H9 (cell line): Measurements from ENCODE around the gene MTNR1A. TPM values are rescaled to one million over a fixed set of nuclear protein-coding genes. Genes with fewer than 3 reads are reported as not detected.

Experiments
- DNase-seq: peaks from one replicate; pipeline ENCODE4 v3.0.0-alpha.2; 2017
- H2AFZ ChIP-seq: one replicate; pipeline ENCODE4 v1.6.1; 2013; ENCODE audit warnings: mild to moderate bottlenecking, low read length, control low read depth, moderate library complexity
- H2AK5ac ChIP-seq: 2 replicates; pipeline ENCODE4 v1.6.1; 2013; ENCODE audit warnings: low read length, control low read depth, mixed read lengths; ENCODE audit not compliant: insufficient read length
- H2BK120ac ChIP-seq: one replicate; pipeline ENCODE4 v1.6.1; 2013; ENCODE audit warnings: low read depth, mild to moderate bottlenecking, low read length, control low read depth, inconsistent platforms; ENCODE audit not compliant: poor library complexity, severe bottlenecking
- H2BK12ac ChIP-seq: 2 replicates; pipeline ENCODE4 v1.6.1; 2013; ENCODE audit warnings: low read length, control low read depth, mixed read lengths, low read depth; ENCODE audit not compliant: insufficient read length
- H2BK15ac ChIP-seq: 2 replicates; pipeline ENCODE4 v1.6.1; 2013; ENCODE audit warnings: low read depth, low read length, control low read depth
- H2BK20ac ChIP-seq: one replicate; pipeline ENCODE4 v1.6.1; 2013; ENCODE audit warnings: low read depth, mild to moderate bottlenecking, low read length, control low read depth, inconsistent platforms; ENCODE audit not compliant: poor library complexity, severe bottlenecking
- H2BK5ac ChIP-seq: 2 replicates; pipeline ENCODE4 v1.6.1; 2013; ENCODE audit warnings: low read length, control low read depth, mixed read lengths; ENCODE audit not compliant: insufficient read length
- H3K14ac ChIP-seq: 2 replicates; pipeline ENCODE4 v1.6.1; 2013; ENCODE audit warnings: low read length, control low read depth; ENCODE audit not compliant: insufficient read depth
- H3K18ac ChIP-seq: 2 replicates; pipeline ENCODE4 v1.6.1; 2013; ENCODE audit warnings: low read depth, mild to moderate bottlenecking, mixed read lengths, low read length, control low read depth; ENCODE audit not compliant: insufficient read length
- H3K23ac ChIP-seq: 2 replicates; pipeline ENCODE4 v1.6.1; 2013; ENCODE audit warnings: low read length, control low read depth, mixed read lengths, low read depth; ENCODE audit not compliant: insufficient read length
- H3K23me2 ChIP-seq: 2 replicates; pipeline ENCODE4 v1.6.1; 2013; ENCODE audit warnings: low read depth, mild to moderate bottlenecking, mixed read lengths, low read length, control low read depth; ENCODE audit not compliant: insufficient read length, poor library complexity, severe bottlenecking
- H3K27ac ChIP-seq: 2 replicates; pipeline ENCODE4 v1.5.1; 2013; ENCODE audit warnings: low read length, control low read depth, mixed read lengths, low read depth; ENCODE audit not compliant: insufficient read length
- H3K27me3 ChIP-seq: 2 replicates; pipeline ENCODE4 v1.6.1; 2013; ENCODE audit warnings: low read length, control low read depth, inconsistent platforms; ENCODE audit not compliant: insufficient read depth
- H3K4ac ChIP-seq: 2 replicates; pipeline ENCODE4 v1.6.1; 2013; ENCODE audit warnings: low read depth, mild to moderate bottlenecking, control low read depth, inconsistent platforms, low read length, moderate library complexity
- H3K4me1 ChIP-seq: 2 replicates; pipeline ENCODE4 v1.6.1; 2013; ENCODE audit warnings: low read length, control low read depth, inconsistent platforms; ENCODE audit not compliant: insufficient read depth
- H3K4me2 ChIP-seq: 2 replicates; pipeline ENCODE4 v1.6.1; 2013; ENCODE audit warnings: low read length, control low read depth, mixed read lengths; ENCODE audit not compliant: insufficient read length, insufficient read depth
- H3K56ac ChIP-seq: 2 replicates; pipeline ENCODE4 v1.6.1; 2013; ENCODE audit warnings: low read depth, mild to moderate bottlenecking, mixed read lengths, low read length, control low read depth; ENCODE audit not compliant: insufficient read length
- H3K79me1 ChIP-seq: 2 replicates; pipeline ENCODE4 v1.6.1; 2013; ENCODE audit warnings: low read depth, mild to moderate bottlenecking, moderate library complexity, low read length, control low read depth, inconsistent platforms; ENCODE audit not compliant: insufficient read depth, poor library complexity, severe bottlenecking
- H3K79me2 ChIP-seq: 2 replicates; pipeline ENCODE4 v1.6.1; 2013; ENCODE audit warnings: low read length, control low read depth, inconsistent platforms; ENCODE audit not compliant: insufficient read depth
- H3K9ac ChIP-seq: 2 replicates; pipeline ENCODE4 v1.6.1; 2013; ENCODE audit warnings: low read length, control low read depth, mixed read lengths; ENCODE audit not compliant: insufficient read length; ENCODE audit errors: extremely low read depth
- H3K9me3 ChIP-seq: one replicate; pipeline ENCODE4 v1.6.1; 2013; ENCODE audit warnings: low read depth, low read length, inconsistent platforms; ENCODE audit not compliant: control insufficient read depth
- H3T11ph ChIP-seq: one replicate; pipeline ENCODE4 v1.6.1; 2013; ENCODE audit warnings: mild to moderate bottlenecking, low read length, control low read depth, inconsistent platforms
- H4K20me1 ChIP-seq: one replicate; pipeline ENCODE4 v1.6.1; 2013; ENCODE audit not compliant: control insufficient read depth, insufficient read length, insufficient read depth
- H4K5ac ChIP-seq: 2 replicates; pipeline ENCODE4 v1.6.1; 2013; ENCODE audit warnings: low read depth, mild to moderate bottlenecking, mixed read lengths, low read length, control low read depth; ENCODE audit not compliant: insufficient read length
- H4K8ac ChIP-seq: replicated peaks from 2 replicates; pipeline ENCODE4 v1.6.1; 2013; ENCODE audit warnings: low read length, control low read depth, mixed read lengths, low read depth; ENCODE audit not compliant: insufficient read length
- H4K91ac ChIP-seq: 2 replicates; pipeline ENCODE4 v1.6.1; 2013; ENCODE audit warnings: low read depth, mild to moderate bottlenecking, moderate library complexity, mixed read lengths, low read length, control low read depth; ENCODE audit not compliant: insufficient read length
- H3K27ac Mint-ChIP-seq, 3 experiments: 2 replicates in 2 of 3; 3 replicates in 1 of 3; pipeline ENCODE4 v1.8.0; 2020 to 2021; ENCODE audit warnings: mixed read lengths in 3 of 3, mild to moderate bottlenecking in 1 of 3, moderate library complexity in 1 of 3
- H3K27me3 Mint-ChIP-seq: 2 replicates; pipeline ENCODE4 v1.8.0; 2021; ENCODE audit warnings: low read depth, mild to moderate bottlenecking, moderate library complexity, mixed read lengths
- H3K36me3 Mint-ChIP-seq, 3 experiments: 2 replicates in 2 of 3; 3 replicates in 1 of 3; pipeline ENCODE4 v1.8.0; 2020 to 2021; ENCODE audit warnings: low read depth in 3 of 3, mixed read lengths in 3 of 3; ENCODE audit not compliant: insufficient read depth in 1 of 3
- H3K4me1 Mint-ChIP-seq, 2 experiments: 2 replicates each; pipeline ENCODE4 v1.8.0; 2020; ENCODE audit warnings: mixed read lengths in 2 of 2
- H3K4me3 Mint-ChIP-seq, 2 experiments: 2 replicates in 1 of 2; 3 replicates in 1 of 2; pipeline ENCODE4 v1.8.0; 2020 to 2021; ENCODE audit warnings: mild to moderate bottlenecking in 2 of 2, mixed read lengths in 2 of 2, moderate library complexity in 1 of 2
- H3K9me3 Mint-ChIP-seq, 2 experiments: 2 replicates in 1 of 2; 3 replicates in 1 of 2; pipeline ENCODE4 v1.8.0; 2020; ENCODE audit warnings: mild to moderate bottlenecking in 2 of 2, mixed read lengths in 2 of 2, moderate library complexity in 1 of 2
- CTCF ChIP-seq: fragments of 200-600 bp; sonication (generic); conservative IDR thresholded peaks from 3 replicates; pipeline ENCODE4 v1.8.0; 2021; ENCODE audit warnings: antibody characterized with exemption, mild to moderate bottlenecking
- WGBS: extraction: QIAGEN DNeasy Blood & Tissue Kit; methylation state at CpG from one replicate; pipeline ENCODE4 v1.1.7; 2013; ENCODE audit warnings: missing lambda C conversion rate, low lambda C conversion rate, mixed read lengths; ENCODE audit not compliant: insufficient read length; ENCODE audit errors: extremely low coverage; 5-methylcytosine and 5-hydroxymethylcytosine counted together
- total RNA-seq: library from RNA; stranded (reverse); gene quantifications from 2 replicates; pipeline ENCODE4 v1.2.1, GENCODE V29; 2021

Gene MTNR1A
- total RNA-seq, 1 experiment from 2014 or later = 0.57 TPM

- H3K27me3 Mint-ChIP-seq = no peaks in the 10 kb centered on the region
- H4K8ac ChIP-seq = no peak overlapping the region
- no peak for DNase-seq
- WGBS = no CpG with 5 or more reads among the region's 7 CpGs
- no peak overlapping the region for H2BK120ac ChIP-seq
- no peak overlapping the region for H3K4ac ChIP-seq
- H3K23me2 ChIP-seq = no peaks in the 10 kb centered on the region
- no peaks in the 10 kb centered on the region for H3K9me3 ChIP-seq
- H3K79me1 ChIP-seq = no peaks in the 10 kb centered on the region
- H2BK12ac ChIP-seq = no peak overlapping the region
- no peak overlapping the region for H3K56ac ChIP-seq
- H2BK20ac ChIP-seq = no peak overlapping the region
- no peaks in the 10 kb centered on the region for H3K9me3 Mint-ChIP-seq
- no peak overlapping the region for H2BK5ac ChIP-seq
- no peaks in the 10 kb centered on the region for H3K79me2 ChIP-seq
- H3K27ac ChIP-seq = no peak overlapping the region
- H2BK15ac ChIP-seq = no peak overlapping the region
- no peak for TF ChIP-seq CTCF
- H3K23ac ChIP-seq = no peak overlapping the region
- H3K18ac ChIP-seq = no peak overlapping the region
- no peak overlapping the region for H3K14ac ChIP-seq
- no peak overlapping the region for H2AK5ac ChIP-seq
- no peak overlapping the region for H4K91ac ChIP-seq
- no peaks in the 10 kb centered on the region for H4K20me1 ChIP-seq
- no peaks in the 10 kb centered on the region for H3K36me3 Mint-ChIP-seq
- no peak overlapping the region for H2AFZ ChIP-seq
- no peaks in the 10 kb centered on the region for H3K4me1 ChIP-seq
- H3K4me1 Mint-ChIP-seq = no peaks in the 10 kb centered on the region
- H3K4me2 ChIP-seq = no peak overlapping the region
- no peak overlapping the region for H3K27ac Mint-ChIP-seq
- no peaks in the 10 kb centered on the region for H3K27me3 ChIP-seq
- H3K9ac ChIP-seq = no peak overlapping the region
- H3T11ph ChIP-seq = no peak overlapping the region
- H4K5ac ChIP-seq = no peak overlapping the region
- H3K4me3 Mint-ChIP-seq = no peak overlapping the region
Measured at GRCh38 chr4:186566068-186566467, 10.7 kb upstream of the MTNR1A start.
